GM06990 (cell line): ENCODE results near the gene PABPC3.

Experiments used
- DNase-seq: peaks from one replicate; pipeline ENCODE4 v3.0.0-alpha.2; 2011; ENCODE audit not compliant: insufficient read length; ENCODE audit errors: extremely low read depth
- H3K27me3 ChIP-seq: replicated peaks from 2 replicates; pipeline ENCODE4 v1.6.0; 2011; ENCODE audit warnings: low read length; ENCODE audit not compliant: control insufficient read depth, insufficient read depth
- H3K36me3 ChIP-seq: 2 replicates; pipeline ENCODE4 v1.5.1; 2011; ENCODE audit warnings: low read length; ENCODE audit not compliant: control insufficient read depth, insufficient read depth
- H3K4me3 ChIP-seq: replicated peaks from 2 replicates; pipeline ENCODE4 v1.5.1; 2011; ENCODE audit warnings: low read depth, mild to moderate bottlenecking, control low read depth, low read length
- TF ChIP-seq, protein P1 (sequence below): IDR thresholded peaks from 2 replicates; pipeline ENCODE4 v1.5.1; 2011; ENCODE audit warnings: low read length, control low read depth, mild to moderate bottlenecking, inconsistent platforms; ENCODE audit not compliant: insufficient read depth, poor library complexity, severe bottlenecking

Gene PABPC3

DNA sequence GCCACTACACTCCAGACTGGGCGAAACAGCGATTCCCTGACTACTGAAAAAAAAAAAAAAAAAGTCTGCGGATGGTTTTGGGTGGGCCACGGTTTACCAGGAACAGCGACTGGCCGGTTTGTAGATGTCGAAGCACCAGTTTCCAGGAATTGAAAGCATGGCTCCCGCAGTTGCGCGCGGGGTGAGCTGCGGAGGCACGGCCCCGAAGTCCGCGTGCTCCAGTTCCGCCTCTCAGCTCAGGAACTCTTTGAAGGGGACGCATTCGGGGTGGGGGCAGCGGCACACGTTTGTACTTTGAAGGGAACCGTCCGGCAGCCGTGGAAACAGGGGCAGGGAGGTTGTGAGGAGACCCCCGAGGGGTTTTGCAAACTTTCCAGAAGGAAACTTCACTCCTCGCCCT lies 27.1 kb upstream of the PABPC3 start:
- TF ChIP-seq, protein P1, sequence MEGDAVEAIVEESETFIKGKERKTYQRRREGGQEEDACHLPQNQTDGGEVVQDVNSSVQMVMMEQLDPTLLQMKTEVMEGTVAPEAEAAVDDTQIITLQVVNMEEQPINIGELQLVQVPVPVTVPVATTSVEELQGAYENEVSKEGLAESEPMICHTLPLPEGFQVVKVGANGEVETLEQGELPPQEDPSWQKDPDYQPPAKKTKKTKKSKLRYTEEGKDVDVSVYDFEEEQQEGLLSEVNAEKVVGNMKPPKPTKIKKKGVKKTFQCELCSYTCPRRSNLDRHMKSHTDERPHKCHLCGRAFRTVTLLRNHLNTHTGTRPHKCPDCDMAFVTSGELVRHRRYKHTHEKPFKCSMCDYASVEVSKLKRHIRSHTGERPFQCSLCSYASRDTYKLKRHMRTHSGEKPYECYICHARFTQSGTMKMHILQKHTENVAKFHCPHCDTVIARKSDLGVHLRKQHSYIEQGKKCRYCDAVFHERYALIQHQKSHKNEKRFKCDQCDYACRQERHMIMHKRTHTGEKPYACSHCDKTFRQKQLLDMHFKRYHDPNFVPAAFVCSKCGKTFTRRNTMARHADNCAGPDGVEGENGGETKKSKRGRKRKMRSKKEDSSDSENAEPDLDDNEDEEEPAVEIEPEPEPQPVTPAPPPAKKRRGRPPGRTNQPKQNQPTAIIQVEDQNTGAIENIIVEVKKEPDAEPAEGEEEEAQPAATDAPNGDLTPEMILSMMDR: no peak
- H3K27me3 ChIP-seq: no peaks in the 10 kb centered on the region
- H3K36me3 ChIP-seq: no peaks in the 10 kb centered on the region
- no peak for DNase-seq
- no peak overlapping the region for H3K4me3 ChIP-seq

- H3K36me3 ChIP-seq: no peaks in the 10 kb centered on the region
- H3K27me3 ChIP-seq: no peaks in the 10 kb centered on the region
- TF ChIP-seq, protein P1: no peak
- H3K4me3 ChIP-seq: no peak overlapping the region
- DNase-seq: no peak
These were observed 26.7 kb upstream of the PABPC3 start for GRCh38 chr13:25069236-25069635.

DNA sequence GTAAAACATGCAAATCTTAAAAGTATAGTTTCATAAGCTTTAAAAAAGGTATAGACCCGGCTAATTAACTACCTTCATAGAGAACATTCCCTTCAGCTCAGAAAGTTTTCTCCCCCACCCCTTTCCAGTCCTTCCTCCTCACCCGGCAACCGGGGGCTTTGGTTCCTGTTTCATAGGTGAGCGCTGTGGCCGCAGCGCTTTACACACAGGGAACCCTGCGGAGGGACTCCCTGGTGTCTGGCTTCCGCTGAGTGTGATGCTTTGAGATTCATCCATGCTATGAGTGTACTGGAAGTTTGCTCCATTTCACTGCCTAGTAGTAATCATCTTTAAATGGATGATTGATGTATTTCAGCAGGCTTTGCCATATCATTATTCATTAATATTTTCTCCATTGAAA lies 26.0 kb upstream of the PABPC3 start:
- no peak overlapping the region for H3K4me3 ChIP-seq
- no peaks in the 10 kb centered on the region for H3K36me3 ChIP-seq
- TF ChIP-seq, protein P1: no peak
- no peaks in the 10 kb centered on the region for H3K27me3 ChIP-seq
- DNase-seq: no peak

GRCh38 chr13:25080773-25081172 lies 15.2 kb upstream of the PABPC3 start:
- TF ChIP-seq, protein P1: no peak

GRCh38 chr13:25084096-25084495 lies 11.8 kb upstream of the PABPC3 start:
- DNase-seq: no peak
- H3K4me3 ChIP-seq: no peak overlapping the region
- TF ChIP-seq, protein P1: no peak
- no peaks in the 10 kb centered on the region for H3K36me3 ChIP-seq
- no peaks in the 10 kb centered on the region for H3K27me3 ChIP-seq

More at GRCh38 chr13:25080773-25081172, 15.2 kb upstream of the PABPC3 start:
- no peaks in the 10 kb centered on the region for H3K27me3 ChIP-seq
- no peak overlapping the region for H3K4me3 ChIP-seq
- no peaks in the 10 kb centered on the region for H3K36me3 ChIP-seq
- no peak for DNase-seq

GRCh38 chr13:25085125-25085742 lies 10.7 kb upstream of the PABPC3 start:
- no peaks in the 10 kb centered on the region for H3K36me3 ChIP-seq
- no peak for DNase-seq
- no peak overlapping the region for H3K4me3 ChIP-seq
- H3K27me3 ChIP-seq: no peaks in the 10 kb centered on the region
- TF ChIP-seq, protein P1: peak; percentile 82
